Measurements from ENCODE around the gene ELMO2.
A peak's percentile ranks its signal among the peaks of the same experiment; 100 is the strongest.

ELMO2 gene

DNA sequence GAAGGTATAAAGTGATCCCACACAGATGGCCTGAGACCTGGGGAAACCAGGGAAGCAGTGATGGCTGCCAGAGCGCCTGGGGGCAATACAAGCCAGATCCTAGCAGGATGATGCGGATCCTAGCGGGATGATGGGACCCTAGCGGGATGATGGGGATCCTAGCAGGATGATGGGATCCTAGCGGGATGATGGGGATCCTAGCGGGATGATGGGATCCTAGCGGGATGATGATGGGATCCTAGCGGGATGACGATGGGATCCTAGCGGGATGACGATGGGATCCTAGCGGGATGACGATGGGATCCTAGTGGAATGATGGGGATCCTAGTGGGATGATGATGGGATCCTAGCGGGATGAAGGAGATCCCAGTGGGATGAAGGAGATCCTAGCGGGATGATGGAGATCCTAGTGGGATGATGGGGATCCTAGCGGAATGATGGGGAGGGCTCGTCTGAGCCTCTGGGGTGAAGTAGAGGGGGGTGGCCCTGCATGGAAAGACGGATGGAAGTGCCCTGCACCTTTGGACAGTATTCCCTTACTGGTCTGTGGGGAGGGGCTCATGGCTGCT, 54.0 kb downstream of the ELMO2 start:
- no peak for DNase-seq (ENCODE audit: low spot score)

- peak; percentile 15 for DNase-seq (ENCODE audit: low spot score)
These were observed 54.9 kb downstream of the ELMO2 start for GRCh38 chr20:46351357-46352058.

DNA sequence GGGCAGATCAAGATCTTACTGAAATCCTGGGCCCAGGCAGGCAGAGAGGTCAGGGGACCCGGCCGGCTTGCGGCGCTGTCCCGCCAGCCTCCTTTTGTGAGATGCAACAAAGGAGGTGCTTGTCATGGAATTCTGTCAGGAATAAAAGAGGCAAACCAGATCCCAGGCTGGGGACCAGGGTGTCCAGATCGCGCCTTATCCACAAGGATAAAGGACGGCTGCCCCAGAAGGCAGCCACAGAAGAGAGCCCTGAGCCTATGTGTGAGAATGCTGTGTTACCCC, 55.5 kb downstream of the ELMO2 start:
- no peak for DNase-seq (ENCODE audit: low spot score)

GRCh38 chr20:46350201-46350985, 56.0 kb downstream of the ELMO2 start:
- peak; percentile 87 for DNase-seq (ENCODE audit: low spot score)

- peak; percentile 6 for DNase-seq (ENCODE audit: low spot score)
These were observed 56.7 kb downstream of the ELMO2 start for GRCh38 chr20:46349742-46350056.

DNA sequence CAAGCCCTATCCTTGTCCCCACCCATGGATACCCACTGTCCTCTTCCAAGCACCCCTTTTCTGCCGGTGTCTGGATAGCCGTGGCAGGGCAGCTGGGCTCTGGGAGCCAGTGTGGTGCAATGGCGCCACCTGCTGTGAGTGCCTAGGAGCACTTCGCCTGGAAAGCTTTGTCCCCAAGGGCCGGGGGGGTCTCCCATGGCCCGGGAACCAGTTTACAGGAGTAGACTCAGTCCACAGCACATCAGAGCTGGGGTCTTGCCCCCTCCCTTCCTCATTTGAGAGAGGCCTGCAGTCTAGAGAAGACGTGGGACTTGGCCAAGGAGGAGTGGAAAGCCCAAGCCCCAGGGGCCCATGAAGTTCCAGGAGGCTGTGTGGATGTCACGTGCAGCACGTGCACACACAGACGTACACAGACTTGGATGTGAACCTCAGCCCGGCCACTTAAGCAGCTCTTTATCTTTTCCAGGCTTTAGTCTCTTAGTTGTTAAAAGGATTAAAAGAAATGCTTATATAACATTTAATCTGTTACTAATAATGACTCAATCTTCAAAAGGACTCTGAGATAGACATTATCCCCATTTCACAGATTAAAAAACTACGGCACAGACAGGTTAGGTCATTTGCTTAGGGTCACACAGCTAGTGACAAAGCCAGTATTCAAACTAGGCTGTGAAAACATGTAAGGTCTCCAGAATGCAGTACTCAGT, 57.2 kb downstream of the ELMO2 start:
- peak; percentile 52 for DNase-seq (ENCODE audit: low spot score)

DNA sequence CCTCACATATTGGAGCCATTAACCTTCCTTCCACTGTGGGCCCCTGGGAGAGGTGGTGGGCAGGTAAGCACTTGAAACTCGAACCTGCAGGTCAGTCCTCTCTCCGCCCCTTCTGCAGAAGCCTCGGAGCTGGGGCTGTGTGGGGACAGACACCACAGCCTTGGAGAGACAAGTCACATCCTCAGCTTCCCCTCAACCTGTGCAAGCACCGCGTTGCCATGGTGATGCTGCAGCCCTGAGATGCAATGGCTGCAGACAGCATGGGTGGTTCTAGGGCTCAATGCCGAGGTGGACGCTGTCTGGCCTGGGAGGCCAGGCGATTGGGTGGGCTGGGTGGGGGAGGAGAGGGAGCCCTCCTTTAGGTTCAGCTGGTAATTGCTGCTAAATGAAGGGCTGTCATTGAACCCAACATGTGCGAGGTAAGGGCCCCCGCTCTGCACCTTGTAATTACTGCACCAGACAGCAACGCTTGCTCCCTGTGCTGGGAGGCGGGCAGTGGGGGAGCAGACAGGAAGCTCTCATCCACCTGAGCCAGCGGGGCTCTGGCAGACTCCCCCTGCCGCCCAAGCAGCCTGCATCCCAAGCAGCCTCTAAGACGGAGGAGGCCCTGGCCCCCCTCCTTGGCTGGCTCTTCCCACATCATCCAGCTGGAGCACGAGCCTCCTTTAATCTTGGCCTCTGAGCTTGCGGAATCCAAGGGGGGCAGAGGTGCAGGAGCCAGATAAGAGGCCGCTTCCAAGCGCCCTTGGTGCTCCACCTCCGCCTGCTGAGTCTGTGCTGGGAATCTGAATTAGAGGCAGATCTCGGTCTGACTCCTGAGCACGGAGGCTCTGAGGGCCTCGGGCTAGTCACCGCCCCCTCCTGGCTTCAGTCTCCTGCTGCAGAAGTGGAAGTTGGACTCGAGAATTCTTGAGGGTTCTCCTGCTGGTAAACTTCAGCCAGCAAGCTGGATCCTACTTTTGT, 58.3 kb downstream of the ELMO2 start:
- DNase-seq (ENCODE audit: low spot score) = no peak

- no peak for DNase-seq (ENCODE audit: low spot score)
These were observed 59.6 kb downstream of the ELMO2 start for GRCh38 chr20:46346770-46347169.

- DNase-seq (ENCODE audit: low spot score) = no peak
These were observed 61.8 kb downstream of the ELMO2 start for GRCh38 chr20:46344488-46345162.

GRCh38 chr20:46343975-46344357, 62.4 kb downstream of the ELMO2 start:
- DNase-seq (ENCODE audit: low spot score) = peak; percentile 11

GRCh38 chr20:46343348-46343974, 63.0 kb downstream of the ELMO2 start:
- peak; percentile 21 for DNase-seq (ENCODE audit: low spot score)

GRCh38 chr20:46342451-46343347, 63.7 kb downstream of the ELMO2 start:
- DNase-seq (ENCODE audit: low spot score) = no peak

GRCh38 chr20:46342010-46342378, 64.4 kb downstream of the ELMO2 start:
- no peak for DNase-seq (ENCODE audit: low spot score)

- no peak for DNase-seq (ENCODE audit: low spot score)
These were observed 65.1 kb downstream of the ELMO2 start for GRCh38 chr20:46341074-46342009.

- DNase-seq (ENCODE audit: low spot score) = no peak
These were observed 67.4 kb downstream of the ELMO2 start for GRCh38 chr20:46339037-46339436.

- DNase-seq (ENCODE audit: low spot score) = no peak
These were observed 69.7 kb downstream of the ELMO2 start for GRCh38 chr20:46336735-46337134.

DNA sequence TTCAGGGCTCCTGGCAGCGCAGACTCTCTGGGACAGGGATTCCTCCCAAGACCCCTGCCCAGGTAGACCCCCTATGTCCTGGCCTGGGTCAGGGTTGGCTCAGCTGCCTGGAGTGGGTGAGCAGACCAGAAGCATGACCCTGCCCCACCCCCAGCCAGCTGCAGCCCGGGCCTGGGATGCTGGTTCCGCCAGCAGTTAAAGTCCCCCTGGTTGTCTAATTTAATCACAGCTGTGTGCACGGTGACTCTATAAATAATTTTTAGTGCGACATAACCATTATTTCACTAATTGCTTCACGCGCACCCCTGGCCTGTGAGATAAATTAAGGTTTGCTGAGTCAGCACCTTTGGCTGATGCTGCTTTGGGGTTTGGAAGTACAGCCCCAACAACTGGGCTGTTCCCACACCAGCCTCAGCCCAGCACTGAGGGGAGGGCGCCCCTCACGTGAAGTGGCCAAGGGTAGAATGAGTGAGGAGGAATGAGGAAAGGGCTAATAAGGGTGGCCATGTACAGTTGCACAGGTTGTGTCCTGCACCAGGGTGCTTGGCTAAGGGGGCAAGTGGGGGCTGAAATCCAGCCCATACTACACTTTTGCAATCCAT, 72.0 kb downstream of the ELMO2 start:
- DNase-seq (ENCODE audit: low spot score) = no peak
